Germinal center (tissue), 1 donor: Measurements from ENCODE around the gene OGDH.
A peak's percentile ranks its signal among the peaks of the same experiment; 100 is the strongest.
"Not testable (repeated sequence)": the region's sequence is repeated elsewhere in the genome, so short reads cannot be mapped to it uniquely, and the experiment has no call there.

Source experiments
- DNase-seq: peaks from one replicate; pipeline ENCODE4 v3.0.0; 2012; ENCODE audit warnings: mixed read lengths, low spot score

Gene OGDH

DNA sequence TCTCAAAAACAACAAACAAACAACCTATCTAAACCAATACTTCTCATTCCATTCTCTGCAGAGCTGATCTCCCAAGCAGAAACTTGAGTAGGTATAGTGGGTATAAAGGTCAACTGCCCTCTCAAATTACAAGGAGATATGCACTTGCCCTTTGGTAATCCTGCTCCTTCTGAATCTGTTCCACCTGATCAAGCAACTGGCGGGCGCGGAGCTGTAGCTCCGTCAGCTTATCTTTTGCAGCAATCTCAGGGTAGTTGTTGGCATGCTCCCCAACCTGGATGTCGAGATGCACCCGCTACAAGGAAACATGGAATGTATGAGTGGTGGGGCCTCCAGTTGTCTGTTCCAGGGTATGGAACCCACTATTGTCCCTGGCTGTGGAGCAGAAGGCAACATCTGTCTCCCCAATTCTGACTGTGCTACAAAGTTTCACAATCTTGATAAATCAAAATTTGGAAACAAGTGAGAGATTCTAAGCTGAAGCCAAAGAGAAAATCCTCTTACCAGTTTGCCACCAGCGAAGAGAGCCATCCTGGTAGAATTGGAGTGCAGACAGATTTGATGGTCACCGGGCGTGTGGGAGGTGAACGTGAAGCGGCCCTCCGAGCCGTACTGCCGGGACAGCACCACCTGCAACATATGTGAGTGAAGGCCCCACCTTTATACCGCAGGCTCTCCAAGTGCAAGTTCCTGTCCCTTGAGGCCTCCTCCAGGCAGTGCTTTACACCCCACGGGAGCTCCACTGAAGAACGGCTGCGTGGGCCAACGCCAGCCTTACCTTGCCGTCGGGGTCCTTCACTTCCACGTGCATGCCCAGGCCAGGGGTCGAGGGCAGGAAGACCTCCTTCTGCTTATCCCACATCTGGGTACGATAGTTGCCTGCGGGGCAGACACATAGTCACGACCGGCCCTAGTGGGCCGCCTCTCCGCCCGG is 25.2 kb upstream of the OGDH start:
- DNase-seq = peak; percentile 41

DNA sequence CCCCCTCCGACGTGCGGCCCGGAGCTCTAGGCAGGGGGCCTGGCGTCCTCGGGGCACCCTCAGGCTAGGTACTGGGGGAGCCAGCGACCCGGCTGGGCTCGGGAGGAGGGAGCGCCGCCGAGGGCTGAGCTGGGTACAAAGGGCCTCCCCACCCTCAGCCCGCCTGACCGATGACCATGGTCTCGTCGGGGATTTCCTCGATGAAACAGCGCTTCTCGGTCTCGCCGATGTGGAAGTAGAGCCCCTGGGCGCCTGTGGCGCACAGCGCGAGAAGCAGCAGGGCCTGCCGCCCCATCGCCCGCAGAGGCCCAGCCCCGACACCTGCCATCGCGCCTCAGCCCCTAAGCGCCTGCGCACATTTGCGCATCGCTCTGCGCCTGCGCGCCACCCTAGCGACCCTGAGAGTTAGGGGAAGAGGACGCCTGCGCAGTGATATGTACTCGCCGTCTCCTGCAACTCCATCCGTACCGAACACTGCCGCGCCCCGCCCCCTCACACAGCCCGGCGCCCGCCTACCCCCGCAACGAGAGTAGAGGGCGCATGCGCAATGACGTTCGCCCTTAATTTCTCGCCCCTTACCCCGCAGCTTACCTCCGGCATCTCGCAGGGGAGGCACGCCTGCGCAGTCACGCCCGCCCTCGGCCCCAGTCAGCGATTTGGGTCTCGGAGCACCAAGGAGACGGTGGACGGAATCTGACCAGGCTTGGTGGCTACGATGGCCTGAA is 24.4 kb upstream of the OGDH start, which contains the start of gene TMED4:
Gene TMED4, minus strand, starts transcription at position 353 of the 725 bp plus-strand sequence. Its CDS starts 25 bp downstream, at position 328.
- peak; percentile 100 for DNase-seq

DNA sequence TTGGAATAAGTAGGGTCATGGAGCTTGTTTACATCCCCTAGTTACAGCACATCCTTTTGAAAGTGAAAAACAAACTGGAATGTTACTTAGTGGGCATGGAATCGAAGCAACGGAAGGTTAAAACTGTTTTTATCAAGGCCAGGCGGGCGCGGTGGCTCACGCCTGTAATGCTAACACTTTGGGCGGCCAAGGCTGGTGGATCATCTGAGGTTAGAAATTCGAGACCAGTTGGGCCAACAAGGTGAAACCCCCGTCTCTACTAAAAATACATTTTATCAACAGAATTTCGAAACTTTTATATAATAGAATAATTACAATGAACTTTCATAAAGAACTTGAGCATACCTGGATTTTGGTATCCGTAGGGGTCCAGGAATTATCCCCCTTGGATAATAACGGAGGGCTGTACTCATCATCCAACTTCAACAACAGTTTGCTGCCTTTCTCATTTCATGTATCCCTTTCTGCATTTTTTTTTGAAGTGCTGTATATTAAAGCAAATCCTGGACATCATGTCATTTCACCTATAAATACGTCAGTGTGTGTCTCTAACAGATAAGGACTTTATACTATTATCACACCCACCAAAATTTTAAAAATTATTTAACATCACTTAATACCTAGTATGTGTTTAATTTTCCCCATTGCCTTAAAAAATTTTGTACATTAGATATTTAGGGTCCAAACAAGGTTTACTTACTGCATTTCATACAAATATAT is 23.1 kb upstream of the OGDH start:
- DNase-seq = no peak

DNA sequence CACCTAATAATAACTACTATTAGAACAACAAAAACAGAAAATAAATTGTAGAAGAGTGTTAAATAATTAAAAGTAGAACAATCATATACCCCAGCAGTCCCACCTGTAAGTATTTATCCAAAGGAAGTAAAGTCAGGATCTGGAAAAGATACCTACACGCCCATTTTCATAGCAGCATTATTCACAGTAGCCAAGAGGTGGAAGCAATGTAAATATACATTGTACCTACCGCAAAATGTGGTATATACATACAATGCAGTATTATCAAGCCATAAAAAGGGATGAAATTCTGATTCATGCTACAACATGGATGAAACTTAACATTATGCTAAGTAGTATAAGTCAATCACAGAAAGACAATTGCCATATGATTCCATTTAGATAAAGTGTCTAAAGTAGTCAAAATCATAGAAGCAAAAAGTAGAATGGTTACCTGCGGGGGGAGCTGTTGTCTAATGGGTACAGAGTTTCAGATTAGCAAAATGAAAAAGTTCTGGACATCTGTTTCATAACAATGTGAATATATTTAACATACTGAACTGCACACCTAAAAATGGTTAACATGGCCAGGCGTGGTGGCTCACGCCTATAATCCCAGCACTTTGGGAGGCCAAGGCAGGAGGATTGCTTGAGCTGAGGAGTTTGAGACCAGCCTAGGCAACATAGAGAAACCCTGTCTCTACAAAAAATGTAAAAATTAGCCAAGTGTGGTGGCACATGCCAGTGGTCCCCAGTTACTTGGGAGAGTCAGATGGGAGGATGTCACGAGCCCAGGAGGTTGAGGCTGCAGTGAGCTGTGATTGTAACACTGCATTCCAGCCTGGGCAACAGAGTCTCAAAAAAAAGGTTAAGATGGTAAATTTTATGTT is 18.4 kb upstream of the OGDH start:
- no peak for DNase-seq

DNA sequence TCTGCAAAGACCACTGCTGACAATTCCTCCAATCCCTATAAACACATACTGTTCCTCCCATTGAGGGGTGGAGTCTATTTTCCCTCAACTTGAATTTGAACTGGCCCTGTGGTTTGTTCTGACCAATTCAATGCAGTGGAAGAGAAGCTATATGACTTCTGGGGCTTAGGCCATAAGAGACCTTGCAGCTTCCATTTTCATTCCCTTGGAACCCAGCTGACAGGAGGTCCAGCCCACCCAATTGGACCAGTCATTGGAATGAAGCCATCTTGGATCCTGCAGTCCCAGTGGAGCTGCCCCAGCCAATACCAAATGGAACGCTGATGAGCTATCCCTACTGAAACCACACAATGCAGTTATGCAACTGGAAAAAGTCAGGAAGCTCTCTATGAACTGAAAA is 15.5 kb upstream of the OGDH start:
- no peak for DNase-seq

DNA sequence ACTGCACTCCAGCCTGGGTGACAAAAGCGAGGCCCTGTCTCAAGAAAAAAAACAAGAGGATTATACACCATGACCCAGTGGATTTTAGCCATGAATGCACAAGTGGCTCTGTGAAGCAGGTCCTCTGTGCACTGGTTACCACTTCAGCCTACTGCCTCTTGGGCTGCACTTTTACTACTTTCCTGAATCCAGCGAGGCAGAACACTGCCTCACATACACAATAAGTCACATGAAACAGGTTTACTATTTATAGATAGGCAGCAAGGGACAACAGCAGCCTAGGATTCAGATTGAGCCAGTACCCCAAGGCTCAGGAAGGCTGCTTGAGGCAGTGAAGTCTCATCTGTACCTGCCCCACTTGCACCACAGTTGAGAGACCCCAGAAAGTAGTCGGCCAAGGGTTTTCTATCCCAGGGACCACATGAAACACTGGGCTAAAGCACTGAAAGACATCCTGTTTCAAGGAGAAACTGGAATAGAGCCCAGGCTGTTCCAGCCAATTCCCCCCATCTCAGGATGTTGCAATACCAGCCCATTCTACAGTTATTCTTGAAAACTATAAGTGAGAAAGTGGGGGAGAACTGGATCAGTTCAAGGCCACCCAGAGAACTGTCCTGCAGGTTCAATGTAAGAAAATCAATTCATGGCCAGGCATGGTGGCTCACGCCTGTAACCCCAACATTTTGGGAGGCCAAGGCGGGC is 10.3 kb upstream of the OGDH start:
- no peak for DNase-seq

DNA sequence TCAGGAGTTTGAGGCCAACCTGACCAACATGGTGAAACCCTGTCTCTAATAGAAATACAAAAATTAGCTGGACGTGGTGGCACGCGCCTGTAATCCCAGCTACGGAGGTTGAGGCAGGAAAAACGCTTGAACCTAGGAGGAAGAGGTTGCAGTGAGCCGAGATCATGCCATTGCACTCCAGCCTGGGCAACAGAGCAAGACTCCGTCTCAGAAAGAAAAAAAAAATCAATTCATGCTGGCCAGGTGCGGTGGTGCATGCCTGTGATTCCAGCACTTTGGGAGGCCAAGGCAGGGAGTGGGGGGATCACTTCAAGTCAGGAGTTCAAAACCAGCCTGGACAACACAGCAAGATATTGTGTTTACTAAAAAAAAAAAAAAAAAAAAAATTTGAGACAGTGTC is 9.2 kb upstream of the OGDH start:
- DNase-seq = not testable (repeated sequence)

DNA sequence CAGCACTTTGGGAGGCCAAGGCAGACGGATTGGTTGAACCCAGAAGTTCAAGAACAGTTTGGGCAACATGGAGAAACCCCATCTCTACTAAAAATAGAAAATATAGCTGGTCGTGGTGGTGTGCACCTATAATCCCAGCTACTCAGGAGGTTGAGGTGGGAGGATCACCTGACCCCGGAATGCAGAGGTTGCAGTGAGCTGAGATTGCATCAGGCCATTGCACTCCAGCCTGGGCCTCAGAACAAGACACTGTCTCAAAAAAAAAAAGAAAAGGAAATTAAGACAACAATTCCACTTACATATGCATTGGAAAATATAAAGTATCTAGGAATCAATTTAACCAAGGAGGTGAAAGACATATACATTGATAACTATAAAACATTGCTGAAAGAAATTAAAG is 7.2 kb upstream of the OGDH start:
- no peak for DNase-seq

DNA sequence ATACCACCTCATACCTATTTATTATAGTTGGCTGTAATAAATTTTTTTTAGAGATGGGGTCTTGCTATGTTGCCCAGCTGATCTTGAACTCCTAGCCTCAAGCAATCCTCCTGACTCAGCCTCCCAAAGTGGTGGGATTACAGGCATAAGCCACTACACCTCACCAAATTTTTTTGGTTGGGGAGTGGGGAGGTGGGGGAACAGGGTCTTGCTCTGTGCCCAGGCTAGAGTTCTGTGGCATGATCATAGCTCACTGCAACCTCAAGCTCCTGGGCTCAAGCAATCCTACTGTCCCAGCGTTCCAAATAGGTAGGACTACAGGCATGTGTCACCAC is 3.9 kb upstream of the OGDH start:
- DNase-seq = no peak

DNA sequence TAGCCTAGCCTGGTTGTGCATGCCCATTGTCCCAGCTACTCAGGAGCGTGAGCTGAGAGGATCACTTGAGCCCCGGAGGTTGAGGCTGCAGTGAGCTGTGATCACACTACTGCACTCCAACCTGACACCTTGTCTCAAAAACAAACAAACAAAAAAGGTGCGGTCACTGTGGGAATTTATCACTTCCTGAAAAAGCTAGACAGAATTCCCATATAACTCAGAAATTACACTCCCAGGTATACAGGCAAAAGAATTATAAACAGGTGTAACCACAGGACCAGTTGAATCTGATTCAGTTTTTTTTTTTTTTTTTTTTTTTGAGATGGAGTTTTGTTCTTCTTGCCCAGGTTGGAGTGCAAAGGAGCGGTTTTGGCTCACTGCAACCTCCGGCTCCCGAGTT is 3.2 kb upstream of the OGDH start:
- no peak for DNase-seq

DNA sequence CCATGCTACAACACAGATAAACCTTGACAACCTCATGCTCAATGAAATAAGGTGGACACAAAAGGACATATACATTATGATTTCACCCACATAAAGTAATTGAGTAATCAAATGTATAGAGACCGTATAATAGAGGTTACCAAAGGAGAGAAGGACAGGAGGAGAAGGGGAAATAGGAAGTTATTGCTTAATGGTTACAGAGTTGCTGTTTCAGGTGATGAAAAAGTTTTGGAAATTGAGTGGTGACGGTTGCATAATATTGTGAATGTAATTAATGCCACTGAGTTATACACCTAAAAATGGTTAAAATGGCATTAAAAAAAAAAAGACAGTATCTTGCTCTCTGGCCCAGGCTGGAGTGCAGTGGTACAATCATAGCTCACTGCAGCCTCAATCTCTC is 1.5 kb upstream of the OGDH start:
- DNase-seq = no peak

DNA sequence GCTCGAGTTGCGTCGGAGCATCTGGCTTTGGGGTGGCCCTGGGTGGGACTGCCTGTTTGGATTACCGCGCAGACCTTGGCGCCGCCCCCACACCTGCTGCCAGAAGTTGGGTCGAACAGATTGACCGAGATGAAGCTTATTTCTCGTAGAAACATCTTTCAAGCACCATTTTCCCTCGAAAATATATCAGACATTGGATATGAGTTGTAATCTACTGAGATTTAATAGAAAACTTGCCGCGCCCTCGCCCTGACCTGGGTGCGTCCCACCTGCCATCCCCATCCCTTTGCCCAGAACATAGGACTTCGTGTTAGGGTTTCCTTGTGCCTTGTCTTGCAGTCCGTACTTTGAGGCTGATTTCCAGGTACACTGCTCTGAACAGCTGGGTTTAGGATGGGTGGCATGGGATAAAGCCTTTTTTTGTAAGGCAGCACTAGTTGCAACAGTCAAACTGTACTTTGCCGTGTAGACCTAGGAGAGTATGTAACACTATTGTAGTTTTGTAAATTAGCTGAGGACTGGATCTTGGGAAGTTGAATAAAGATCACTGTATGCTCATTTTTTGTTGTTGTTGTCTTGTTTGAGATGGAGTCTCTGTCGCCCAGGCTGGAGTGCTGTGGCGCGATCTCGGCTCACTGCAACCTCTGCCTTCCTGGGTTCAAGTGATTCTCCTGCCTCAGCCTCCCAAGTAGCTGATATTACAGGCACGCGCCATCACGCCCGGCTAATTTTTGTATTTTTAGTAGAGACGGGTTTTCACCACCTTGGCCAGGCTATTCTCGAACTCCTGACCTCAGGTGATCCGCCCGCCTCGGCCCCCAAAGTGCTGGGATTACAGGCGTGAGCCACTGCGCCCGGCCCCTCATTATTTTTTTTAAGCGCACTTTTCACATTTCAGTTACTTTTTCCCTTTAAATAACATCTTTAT is 978 bp downstream of the OGDH start:
- no peak for DNase-seq

DNA sequence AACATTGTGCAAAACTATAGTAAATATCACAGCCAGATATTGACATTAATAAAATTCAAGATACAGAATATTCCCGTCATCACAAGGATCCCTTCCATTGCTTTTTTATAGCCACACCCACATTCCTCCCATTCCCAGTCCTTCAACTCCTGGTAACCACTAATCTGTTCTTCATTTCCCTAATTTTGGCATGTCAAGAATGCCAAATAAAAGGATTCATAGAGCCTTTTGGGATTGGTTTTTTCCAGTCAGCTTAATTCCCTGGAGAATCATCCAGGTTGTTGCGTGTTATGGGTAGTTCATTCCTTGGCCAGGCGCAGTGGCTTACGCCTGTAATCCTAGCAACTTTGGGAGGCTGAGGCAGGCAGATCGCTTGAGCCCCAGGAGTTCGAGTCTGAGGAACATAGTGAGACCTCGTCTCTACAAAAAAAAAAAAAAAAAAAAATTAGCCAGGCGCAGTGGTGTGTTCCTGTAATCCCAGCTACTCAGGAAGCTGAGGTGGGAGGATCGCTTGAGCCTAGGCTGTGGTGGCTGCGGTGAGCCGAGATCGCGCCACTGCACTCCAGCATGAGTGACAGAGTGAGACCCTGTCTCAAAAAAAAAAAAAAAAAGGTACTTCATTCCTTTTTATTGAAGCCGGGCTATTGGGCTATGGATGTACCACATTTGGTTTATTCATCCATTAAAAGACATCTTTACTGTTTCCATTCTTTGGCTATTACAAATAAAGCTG is 2.7 kb downstream of the OGDH start:
- DNase-seq = no peak

DNA sequence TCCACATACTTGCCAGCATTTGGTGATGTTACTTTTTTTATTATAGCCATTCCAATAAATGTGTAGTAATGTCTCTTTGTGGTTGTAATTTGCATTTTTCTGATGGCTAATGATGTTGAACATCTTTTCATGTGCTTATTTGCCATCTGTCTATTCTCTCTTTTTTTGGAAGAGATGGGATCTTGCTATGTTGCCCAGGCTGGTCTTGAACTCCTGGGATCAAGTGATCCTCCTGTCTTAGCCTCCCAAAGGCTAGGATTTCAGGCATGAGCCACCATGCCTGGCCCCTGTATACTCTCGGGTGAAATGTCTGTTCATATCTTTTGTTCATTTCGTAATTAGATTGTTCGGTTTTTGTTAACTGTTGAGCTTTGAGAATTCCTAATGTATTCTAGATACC is 3.4 kb downstream of the OGDH start:
- no peak for DNase-seq

DNA sequence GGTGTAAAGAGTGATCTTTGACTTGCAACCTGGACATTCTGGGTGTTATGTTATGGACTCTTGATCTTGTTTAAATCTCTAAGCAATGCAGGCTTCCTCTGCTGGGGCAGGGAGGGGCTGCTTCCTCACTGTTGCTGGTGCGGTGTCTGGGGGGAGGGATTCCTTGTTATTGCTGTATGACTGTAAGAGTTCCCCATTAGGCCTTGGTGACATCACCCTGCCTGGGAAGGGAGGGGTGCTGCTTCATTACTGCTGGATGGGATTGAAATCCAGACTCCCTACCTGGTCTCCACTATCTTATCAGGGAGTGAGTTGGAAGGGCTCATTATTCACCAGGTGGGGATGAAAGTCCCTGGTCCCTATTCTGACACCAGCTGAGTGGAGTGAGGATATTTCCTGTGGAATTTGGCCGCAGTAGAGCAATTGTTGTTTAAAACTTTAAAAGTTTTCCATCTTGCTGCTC is 8.8 kb downstream of the OGDH start:
- DNase-seq = no peak

DNA sequence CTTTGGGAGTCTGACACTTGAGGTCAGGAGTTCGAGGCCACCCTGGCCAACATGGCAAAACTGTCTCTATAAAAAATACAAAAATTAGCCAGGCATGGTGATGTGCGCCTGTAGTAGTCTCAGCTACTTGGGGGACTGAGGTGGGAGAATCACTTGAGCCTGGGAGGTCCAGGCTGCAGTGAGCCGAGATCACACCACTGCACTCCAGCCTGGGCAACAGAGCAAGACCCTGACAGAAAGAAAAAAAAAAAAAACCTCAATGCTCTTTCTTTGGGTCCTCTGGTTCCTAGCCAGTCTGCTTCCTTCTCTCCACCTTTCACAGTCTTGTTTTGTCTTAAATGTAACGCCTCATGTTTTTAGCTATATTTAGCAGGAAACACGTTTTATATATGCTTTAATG is 9.4 kb downstream of the OGDH start:
- no peak for DNase-seq

DNA sequence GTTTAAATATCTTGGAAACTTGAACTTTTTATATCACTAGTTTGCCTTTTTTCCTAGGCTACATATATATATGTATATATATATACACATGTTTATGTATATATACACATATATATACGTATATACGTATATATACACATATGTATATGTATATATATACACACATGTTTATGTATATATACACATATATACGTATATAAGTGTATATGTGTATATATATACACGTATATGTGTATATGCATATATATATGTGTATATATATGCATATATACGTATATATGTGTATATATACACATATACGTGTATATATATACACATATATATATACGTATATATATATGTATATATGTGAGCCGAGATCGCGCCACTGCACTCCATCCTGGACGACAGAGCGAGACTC is 10.1 kb downstream of the OGDH start:
- no peak for DNase-seq

DNA sequence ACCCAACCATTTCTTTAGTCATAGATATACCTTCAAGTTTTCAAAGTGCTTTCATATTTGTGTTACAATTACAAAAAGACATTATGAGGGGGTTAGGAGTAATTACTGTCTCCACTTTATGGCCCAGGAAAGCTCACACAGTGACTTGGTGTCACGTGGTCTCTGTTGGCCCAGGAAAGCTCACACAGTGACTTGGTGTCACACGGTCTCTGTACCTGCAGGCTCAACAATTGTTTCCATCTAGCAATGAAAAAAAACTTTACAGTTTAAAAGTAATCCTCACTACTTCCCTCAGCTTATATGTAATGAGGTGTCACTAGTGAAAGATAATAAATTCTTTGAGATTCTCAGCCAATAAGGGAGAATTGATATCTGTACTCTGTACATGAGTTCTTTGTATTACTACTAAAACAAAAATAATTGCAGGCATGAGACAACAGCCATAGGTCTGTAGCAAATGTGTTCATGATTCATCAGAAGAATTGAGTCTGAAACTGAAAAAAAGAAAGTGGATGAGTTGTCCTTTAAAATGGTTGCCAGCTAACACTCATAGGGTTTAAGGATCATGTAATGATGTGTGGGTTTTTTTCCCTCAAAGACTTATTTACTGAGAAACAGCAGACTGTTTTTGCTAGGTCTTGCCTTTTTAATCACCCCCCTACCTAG is 10.9 kb downstream of the OGDH start:
- no peak for DNase-seq

DNA sequence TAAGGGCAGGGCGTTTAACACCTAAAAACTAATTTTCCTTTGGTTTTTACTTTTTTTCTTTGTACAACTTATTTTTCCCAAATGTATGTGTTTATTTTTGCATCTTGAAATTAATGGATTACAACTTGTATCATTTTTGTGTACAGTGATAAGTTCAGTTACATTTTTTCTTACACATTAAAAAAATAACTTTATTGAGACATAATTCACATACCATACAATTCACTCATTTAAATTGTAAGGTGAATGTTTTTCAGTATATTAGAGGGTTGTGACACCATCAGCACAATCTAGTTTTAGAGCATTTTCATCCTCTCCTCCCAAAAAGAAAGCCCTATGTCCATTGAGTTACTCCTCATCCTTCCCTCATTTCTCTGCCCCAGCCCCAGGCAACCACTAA is 11.6 kb downstream of the OGDH start:
- no peak for DNase-seq
